ENCODE measurements around the gene SUSD3.

The SUSD3 gene

DNA sequence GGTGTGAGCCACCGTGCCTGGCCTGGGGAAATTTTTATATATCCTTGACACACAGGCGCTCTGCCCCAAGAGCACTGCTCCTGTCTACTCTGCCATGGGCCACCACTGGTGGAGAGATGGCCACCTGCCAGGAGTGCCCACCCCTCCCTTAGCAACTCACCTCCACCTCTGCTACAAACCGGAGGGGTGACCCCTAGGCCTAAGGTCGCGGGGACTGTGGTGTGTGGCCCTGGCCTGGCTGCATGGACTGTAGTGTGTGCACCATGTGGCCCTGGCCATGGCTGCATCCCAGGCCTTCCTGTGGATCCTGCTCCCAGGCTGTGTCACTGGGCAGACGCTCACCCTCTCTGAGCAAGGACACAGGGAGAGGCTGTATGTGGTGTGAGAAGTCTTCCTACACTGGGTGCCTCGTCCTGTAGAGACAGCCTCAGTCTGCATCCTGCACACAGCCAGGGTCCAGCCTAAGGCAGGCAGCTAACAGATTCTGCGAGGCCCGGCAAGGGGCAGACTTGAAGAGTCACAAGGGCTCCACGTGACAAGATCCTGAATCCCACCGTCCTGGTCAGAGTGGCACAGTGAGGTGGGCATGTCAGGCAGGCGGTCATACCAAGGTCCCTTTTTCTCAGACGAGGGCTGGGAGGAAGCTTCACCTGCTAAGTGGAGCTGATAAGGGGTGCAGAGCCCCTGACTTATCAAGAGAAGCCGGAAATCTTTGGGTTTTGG lies 65.2 kb downstream of the SUSD3 start:
- Histone ChIP-seq H3K27ac (ENCODE audit: insufficient read depth, low read length, poor library complexity, severe bottlenecking) (no peak overlapping the region), H3K27me3 (replicated peaks; ENCODE audit: control insufficient read depth, insufficient read depth, low read length, poor library complexity, severe bottlenecking) (no peaks in the 10 kb centered on the region), H3K4me3 (ENCODE audit: insufficient read depth, low read depth, low read length, poor library complexity, severe bottlenecking) (no peak overlapping the region), H3K9me3 (ENCODE audit: control insufficient read depth, low read length) (no peaks in the 10 kb centered on the region), H3K4me1 (ENCODE audit: control insufficient read depth, insufficient read depth, low read length, poor library complexity, severe bottlenecking) (peaks cover 29% of the 10 kb centered on the region), H3K36me3 (ENCODE audit: control insufficient read depth, insufficient read depth, low read length) (peaks cover 25% of the 10 kb centered on the region)
- DNase-seq, result no peak

DNA sequence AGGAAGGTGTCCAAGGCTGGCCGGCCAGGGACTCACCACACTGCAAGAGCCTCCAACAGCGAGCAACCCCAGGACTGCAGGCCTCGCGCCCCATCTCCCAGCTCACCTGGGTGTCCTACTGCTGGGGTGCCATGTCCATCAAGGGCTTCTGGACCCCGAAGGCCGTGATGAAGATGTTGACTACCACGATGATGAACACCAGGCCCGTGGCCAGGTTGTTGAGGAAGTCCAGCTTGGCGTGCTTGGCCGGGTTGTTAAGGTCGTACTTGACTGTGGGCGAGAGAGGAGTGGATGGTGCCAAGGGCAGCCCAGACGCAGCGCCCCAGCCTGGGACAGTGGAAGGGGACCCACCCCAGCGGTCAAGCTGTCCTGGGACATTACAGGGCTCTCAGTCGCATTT lies 66.3 kb downstream of the SUSD3 start:
- Histone ChIP-seq H3K9me3 (ENCODE audit: control insufficient read depth, low read length) (no peaks in the 10 kb centered on the region), H3K36me3 (ENCODE audit: control insufficient read depth, insufficient read depth, low read length) (peaks cover 25% of the 10 kb centered on the region), H3K27ac (ENCODE audit: insufficient read depth, low read length, poor library complexity, severe bottlenecking) (peak overlapping the region; percentile 12), H3K4me1 (ENCODE audit: control insufficient read depth, insufficient read depth, low read length, poor library complexity, severe bottlenecking) (peaks cover 21% of the 10 kb centered on the region), H3K27me3 (replicated peaks; ENCODE audit: control insufficient read depth, insufficient read depth, low read length, poor library complexity, severe bottlenecking) (no peaks in the 10 kb centered on the region), H3K4me3 (ENCODE audit: insufficient read depth, low read depth, low read length, poor library complexity, severe bottlenecking) (no peak overlapping the region)
- DNase-seq, result no peak

DNA sequence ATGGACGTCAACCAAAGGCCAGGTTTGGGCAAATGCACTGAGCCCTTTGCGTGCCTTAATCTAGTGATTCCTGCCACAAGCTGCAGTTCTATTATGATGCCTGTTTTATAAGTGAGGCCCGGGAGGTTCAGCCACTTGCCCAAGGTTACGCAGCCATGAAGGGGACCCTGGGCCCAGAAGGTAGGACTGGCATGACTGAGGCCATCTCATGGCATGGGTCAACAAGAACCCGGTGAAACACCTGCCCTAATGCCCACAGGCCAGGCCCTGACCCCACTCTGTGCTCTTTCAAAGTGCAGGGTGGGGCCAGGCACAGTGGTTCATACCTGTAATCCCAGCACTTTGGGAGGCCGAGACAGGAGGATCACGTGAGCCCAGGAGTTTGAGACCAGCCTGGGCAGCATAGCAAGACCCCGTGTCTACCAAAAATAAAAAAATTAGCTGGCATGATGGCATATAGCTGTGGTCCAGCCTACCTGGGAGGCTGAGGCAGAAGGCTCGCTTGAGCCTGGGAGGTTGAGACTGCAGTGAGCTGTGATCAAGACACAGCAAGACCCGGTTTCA lies 66.9 kb downstream of the SUSD3 start:
- Histone ChIP-seq H3K9me3 (ENCODE audit: control insufficient read depth, low read length) (no peaks in the 10 kb centered on the region), H3K27me3 (replicated peaks; ENCODE audit: control insufficient read depth, insufficient read depth, low read length, poor library complexity, severe bottlenecking) (no peaks in the 10 kb centered on the region), H3K4me3 (ENCODE audit: insufficient read depth, low read depth, low read length, poor library complexity, severe bottlenecking) (no peak overlapping the region), H3K27ac (ENCODE audit: insufficient read depth, low read length, poor library complexity, severe bottlenecking) (peak overlapping the region; percentile 15), H3K36me3 (ENCODE audit: control insufficient read depth, insufficient read depth, low read length) (peaks cover 25% of the 10 kb centered on the region), H3K4me1 (ENCODE audit: control insufficient read depth, insufficient read depth, low read length, poor library complexity, severe bottlenecking) (peaks cover 17% of the 10 kb centered on the region)
- no peak for DNase-seq

- Histone ChIP-seq H3K9me3 (ENCODE audit: control insufficient read depth, low read length) (no peaks in the 10 kb centered on the region), H3K4me3 (ENCODE audit: insufficient read depth, low read depth, low read length, poor library complexity, severe bottlenecking) (no peak overlapping the region), H3K27ac (ENCODE audit: insufficient read depth, low read length, poor library complexity, severe bottlenecking) (peak overlapping the region; percentile 15), H3K4me1 (ENCODE audit: control insufficient read depth, insufficient read depth, low read length, poor library complexity, severe bottlenecking) (peaks cover 19% of the 10 kb centered on the region), H3K27me3 (replicated peaks; ENCODE audit: control insufficient read depth, insufficient read depth, low read length, poor library complexity, severe bottlenecking) (no peaks in the 10 kb centered on the region), H3K36me3 (ENCODE audit: control insufficient read depth, insufficient read depth, low read length) (peaks cover 21% of the 10 kb centered on the region)
- DNase-seq, result no peak
Measured at GRCh38 chr9:93126151-93126781, 67.8 kb downstream of the SUSD3 start.

DNA sequence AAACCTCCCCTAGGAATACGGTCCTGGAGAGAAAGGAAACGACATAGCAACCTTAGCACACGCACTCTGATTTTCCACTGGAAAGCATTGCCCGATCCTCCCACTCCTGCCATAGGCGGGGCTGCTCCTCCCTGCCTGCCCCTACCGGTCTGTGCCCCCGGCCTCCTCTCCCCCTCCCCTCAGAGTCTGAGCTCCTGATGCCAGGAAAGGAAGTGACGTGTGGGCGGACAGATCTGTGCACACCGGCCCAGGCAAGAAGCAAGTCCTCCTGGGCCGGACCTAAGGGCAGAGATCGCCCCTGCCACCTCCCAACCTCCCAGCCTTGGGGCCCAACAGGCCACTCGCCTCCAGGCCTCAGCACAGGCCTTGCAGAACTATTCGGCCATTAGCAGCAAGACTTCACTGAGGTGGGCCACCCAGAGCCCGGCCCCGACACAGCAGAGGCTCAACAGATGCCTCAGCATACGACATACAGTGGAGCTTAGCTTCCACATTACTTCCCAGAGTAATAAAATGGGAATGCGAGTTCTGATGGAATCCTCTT lies 68.4 kb downstream of the SUSD3 start:
- H3K27me3 ChIP-seq (replicated peaks; ENCODE audit: control insufficient read depth, insufficient read depth, low read length, poor library complexity, severe bottlenecking), result no peaks in the 10 kb centered on the region
- H3K4me3 ChIP-seq (ENCODE audit: insufficient read depth, low read depth, low read length, poor library complexity, severe bottlenecking), result no peak overlapping the region
- peak overlapping the region; percentile 42 for H3K27ac ChIP-seq (ENCODE audit: insufficient read depth, low read length, poor library complexity, severe bottlenecking)
- H3K9me3 ChIP-seq (ENCODE audit: control insufficient read depth, low read length), result no peaks in the 10 kb centered on the region
- DNase-seq, result no peak
- H3K4me1 ChIP-seq (ENCODE audit: control insufficient read depth, insufficient read depth, low read length, poor library complexity, severe bottlenecking), result peaks cover 25% of the 10 kb centered on the region
- peaks cover 16% of the 10 kb centered on the region for H3K36me3 ChIP-seq (ENCODE audit: control insufficient read depth, insufficient read depth, low read length)

DNA sequence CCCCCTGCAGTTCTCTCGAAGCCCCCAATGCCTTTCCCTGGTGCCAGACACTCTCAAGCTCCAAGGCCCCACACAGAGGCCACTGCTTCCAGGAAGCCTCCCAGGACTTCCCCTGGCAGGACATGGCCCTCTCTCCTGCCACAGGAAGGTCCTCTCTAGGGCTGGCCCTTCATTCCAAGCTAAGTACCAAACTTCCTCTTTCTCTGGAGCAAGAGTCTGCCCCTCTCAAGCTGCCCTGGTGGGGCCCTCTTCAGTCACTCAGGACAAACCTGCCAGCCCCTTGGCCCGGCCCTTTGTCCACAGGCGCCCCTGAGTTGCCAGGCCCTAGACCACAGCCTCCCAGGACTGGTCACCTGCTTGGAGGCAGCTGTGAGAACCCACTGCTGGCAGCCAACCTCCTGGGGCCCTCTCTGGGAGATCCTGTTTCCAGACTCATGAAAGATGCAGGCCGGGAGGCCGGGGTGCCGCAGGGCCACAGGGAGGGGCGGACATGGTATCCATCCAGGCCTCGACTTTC lies 69.0 kb downstream of the SUSD3 start:
- Histone ChIP-seq H3K9me3 (ENCODE audit: control insufficient read depth, low read length) (no peaks in the 10 kb centered on the region), H3K36me3 (ENCODE audit: control insufficient read depth, insufficient read depth, low read length) (peaks cover 15% of the 10 kb centered on the region), H3K4me3 (ENCODE audit: insufficient read depth, low read depth, low read length, poor library complexity, severe bottlenecking) (no peak overlapping the region), H3K27me3 (replicated peaks; ENCODE audit: control insufficient read depth, insufficient read depth, low read length, poor library complexity, severe bottlenecking) (no peaks in the 10 kb centered on the region), H3K4me1 (ENCODE audit: control insufficient read depth, insufficient read depth, low read length, poor library complexity, severe bottlenecking) (peaks cover 30% of the 10 kb centered on the region), H3K27ac (ENCODE audit: insufficient read depth, low read length, poor library complexity, severe bottlenecking) (peak overlapping the region; percentile 42)
- no peak for DNase-seq

DNA sequence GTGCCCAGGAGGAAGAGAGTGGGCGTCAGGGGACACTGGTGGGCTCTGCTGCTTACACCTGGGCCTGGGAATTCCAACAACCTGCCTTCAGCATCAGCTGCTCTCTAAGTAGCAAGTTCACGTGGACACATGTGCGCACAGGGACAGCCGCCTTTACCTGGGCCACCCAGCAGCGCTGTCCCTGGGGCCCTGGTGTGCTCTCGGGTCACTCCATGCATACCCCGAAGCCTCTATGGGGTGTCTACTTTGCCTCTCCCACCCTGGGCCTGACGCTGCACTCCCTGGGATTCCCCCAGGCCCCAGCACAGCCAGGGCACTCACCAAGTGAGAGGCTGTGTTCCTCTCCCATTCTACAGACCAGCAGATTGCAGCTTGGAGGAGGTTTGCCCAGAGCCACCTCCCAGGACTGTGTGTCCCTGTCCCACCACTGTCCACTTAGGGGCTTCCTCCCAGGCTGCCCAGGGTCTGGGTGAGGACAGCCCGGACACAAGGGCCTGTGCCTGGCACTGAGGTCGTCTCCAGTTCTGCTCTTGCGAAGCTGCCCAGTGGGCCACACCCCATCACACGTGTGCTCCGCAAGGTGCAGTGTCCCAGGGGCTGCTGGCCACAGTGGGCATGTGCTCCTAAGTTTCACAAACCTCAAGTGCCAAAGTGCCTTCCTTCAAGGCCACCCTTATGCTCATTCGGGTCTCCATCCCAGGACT lies 69.7 kb downstream of the SUSD3 start:
- Histone ChIP-seq H3K27me3 (replicated peaks; ENCODE audit: control insufficient read depth, insufficient read depth, low read length, poor library complexity, severe bottlenecking) (no peaks in the 10 kb centered on the region), H3K27ac (ENCODE audit: insufficient read depth, low read length, poor library complexity, severe bottlenecking) (no peak overlapping the region), H3K9me3 (ENCODE audit: control insufficient read depth, low read length) (no peaks in the 10 kb centered on the region), H3K4me1 (ENCODE audit: control insufficient read depth, insufficient read depth, low read length, poor library complexity, severe bottlenecking) (peaks cover 37% of the 10 kb centered on the region), H3K4me3 (ENCODE audit: insufficient read depth, low read depth, low read length, poor library complexity, severe bottlenecking) (no peak overlapping the region), H3K36me3 (ENCODE audit: control insufficient read depth, insufficient read depth, low read length) (peaks cover 15% of the 10 kb centered on the region)
- no peak for DNase-seq

DNA sequence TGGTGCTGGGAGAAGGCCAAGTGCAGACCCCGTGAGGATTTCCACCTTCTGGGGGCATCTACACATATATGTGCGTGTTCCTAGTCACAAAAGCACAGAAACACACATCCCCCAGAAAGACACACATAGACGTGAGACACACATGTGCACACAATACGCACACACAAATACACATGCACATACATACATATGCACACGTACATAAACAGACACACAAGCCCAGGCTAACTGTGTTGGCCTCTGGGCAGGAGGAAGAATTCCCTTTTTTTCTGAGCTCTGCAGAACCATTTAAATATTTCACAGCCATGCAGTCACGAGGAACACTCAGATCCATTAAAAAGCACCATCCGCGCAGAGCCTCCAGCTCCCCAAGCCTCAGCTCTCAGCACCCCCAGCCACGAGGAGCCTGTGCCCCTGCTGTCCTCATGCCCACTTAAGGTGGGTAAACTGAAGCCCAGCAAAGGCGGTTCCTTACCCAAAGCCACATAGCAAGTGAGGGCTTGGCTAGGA lies 70.3 kb downstream of the SUSD3 start:
- no peak overlapping the region for H3K4me3 ChIP-seq (ENCODE audit: insufficient read depth, low read depth, low read length, poor library complexity, severe bottlenecking)
- H3K27ac ChIP-seq (ENCODE audit: insufficient read depth, low read length, poor library complexity, severe bottlenecking), result no peak overlapping the region
- no peaks in the 10 kb centered on the region for H3K9me3 ChIP-seq (ENCODE audit: control insufficient read depth, low read length)
- DNase-seq, result no peak
- no peaks in the 10 kb centered on the region for H3K27me3 ChIP-seq (replicated peaks; ENCODE audit: control insufficient read depth, insufficient read depth, low read length, poor library complexity, severe bottlenecking)
- H3K4me1 ChIP-seq (ENCODE audit: control insufficient read depth, insufficient read depth, low read length, poor library complexity, severe bottlenecking), result peaks cover 39% of the 10 kb centered on the region
- peaks cover 12% of the 10 kb centered on the region for H3K36me3 ChIP-seq (ENCODE audit: control insufficient read depth, insufficient read depth, low read length)

DNA sequence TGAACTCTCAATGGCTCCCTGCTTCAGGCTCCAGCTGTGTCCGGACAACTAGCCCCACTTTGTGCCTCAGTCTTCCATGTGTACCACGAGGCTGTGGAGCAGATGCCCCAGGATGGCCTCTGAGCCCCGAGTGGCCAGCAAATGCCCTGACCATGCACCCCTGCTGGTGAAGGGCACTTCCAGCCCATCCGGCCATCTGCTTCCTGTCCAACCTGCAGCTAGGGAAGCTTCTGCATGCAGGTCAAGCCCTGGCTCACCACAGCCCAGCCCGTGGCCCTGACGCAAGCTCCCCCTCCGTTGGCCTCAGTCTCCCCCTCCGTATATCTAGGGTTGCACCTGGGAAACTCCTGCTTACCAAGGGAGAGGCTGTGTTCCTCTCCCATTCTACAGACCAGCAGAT lies 70.8 kb downstream of the SUSD3 start:
- H3K36me3 ChIP-seq (ENCODE audit: control insufficient read depth, insufficient read depth, low read length), result peaks cover 10% of the 10 kb centered on the region
- H3K27me3 ChIP-seq (replicated peaks; ENCODE audit: control insufficient read depth, insufficient read depth, low read length, poor library complexity, severe bottlenecking), result no peaks in the 10 kb centered on the region
- H3K4me3 ChIP-seq (ENCODE audit: insufficient read depth, low read depth, low read length, poor library complexity, severe bottlenecking), result no peak overlapping the region
- no peaks in the 10 kb centered on the region for H3K9me3 ChIP-seq (ENCODE audit: control insufficient read depth, low read length)
- H3K27ac ChIP-seq (ENCODE audit: insufficient read depth, low read length, poor library complexity, severe bottlenecking), result no peak overlapping the region
- H3K4me1 ChIP-seq (ENCODE audit: control insufficient read depth, insufficient read depth, low read length, poor library complexity, severe bottlenecking), result peaks cover 39% of the 10 kb centered on the region
- DNase-seq, result no peak
